Parathyroid adenoma (tissue), 2 donors: ENCODE data around the gene SLC24A3.

Experiments
- H2AFZ ChIP-seq: fragments of 300-600 bp; sonication (generic); one replicate; pipeline ENCODE4 v1.7.0; 2017; ENCODE audit warnings: antibody characterized with exemption, mild to moderate bottlenecking
- H3K27ac ChIP-seq: fragments of 300-600 bp; sonication (generic); one replicate; pipeline ENCODE4 v1.7.0; 2017
- H3K27me3 ChIP-seq: fragments of 300-600 bp; sonication (generic); one replicate; pipeline ENCODE4 v1.7.0; 2017; ENCODE audit warnings: low read length; ENCODE audit not compliant: control insufficient read depth, insufficient read depth
- H3K36me3 ChIP-seq: fragments of 300-600 bp; sonication (generic); one replicate; pipeline ENCODE4 v1.7.0; 2017; ENCODE audit warnings: low read length; ENCODE audit not compliant: control insufficient read depth, insufficient read depth
- H3K4me1 ChIP-seq: fragments of 300-600 bp; sonication (generic); one replicate; pipeline ENCODE4 v1.7.0; 2017; ENCODE audit warnings: control low read depth
- H3K4me2 ChIP-seq: fragments of 300-600 bp; sonication (generic); one replicate; pipeline ENCODE4 v1.7.0; 2017; ENCODE audit warnings: low read length
- H3K4me3 ChIP-seq: fragments of 300-600 bp; sonication (generic); one replicate; pipeline ENCODE4 v1.7.0; 2017; ENCODE audit warnings: low read depth, low read length
- H3K79me2 ChIP-seq: fragments of 300-600 bp; sonication (generic); one replicate; pipeline ENCODE4 v1.7.0; 2017; ENCODE audit warnings: control low read depth
- H3K9ac ChIP-seq: fragments of 300-600 bp; sonication (generic); one replicate; pipeline ENCODE4 v1.7.0; 2017; ENCODE audit warnings: mild to moderate bottlenecking
- H3K9me3 ChIP-seq: fragments of 300-600 bp; sonication (generic); one replicate; pipeline ENCODE4 v1.7.0; 2017; ENCODE audit warnings: low read length; ENCODE audit not compliant: control insufficient read depth
- CTCF ChIP-seq: fragments of 300-600 bp; sonication (generic); IDR thresholded peaks from one replicate; pipeline ENCODE4 v1.7.0; 2017; ENCODE audit warnings: antibody characterized with exemption, mild to moderate bottlenecking
- donor health status: primary hyperparathyroidism.

SLC24A3 gene

GRCh38 chr20:19765913-19766312 lies 553.5 kb downstream of the SLC24A3 start:
- H3K27me3 ChIP-seq = no peaks in the 10 kb centered on the region
- no peak overlapping the region for H3K4me2 ChIP-seq
- H3K27ac ChIP-seq = no peak overlapping the region
- H3K9me3 ChIP-seq = no peaks in the 10 kb centered on the region
- H3K4me3 ChIP-seq = no peak overlapping the region
- no peaks in the 10 kb centered on the region for H3K79me2 ChIP-seq
- TF ChIP-seq CTCF = no peak
- H3K4me1 ChIP-seq = peaks cover 5% of the 10 kb centered on the region
- H2AFZ ChIP-seq = no peak overlapping the region
- no peaks in the 10 kb centered on the region for H3K36me3 ChIP-seq
- H3K9ac ChIP-seq = no peak overlapping the region

GRCh38 chr20:19767070-19767469 lies 554.6 kb downstream of the SLC24A3 start:
- H3K27me3 ChIP-seq = no peaks in the 10 kb centered on the region
- H3K4me3 ChIP-seq = no peak overlapping the region
- H3K9ac ChIP-seq = no peak overlapping the region
- no peak for TF ChIP-seq CTCF
- peaks cover 5% of the 10 kb centered on the region for H3K4me1 ChIP-seq
- H3K9me3 ChIP-seq = no peaks in the 10 kb centered on the region
- no peaks in the 10 kb centered on the region for H3K79me2 ChIP-seq
- H3K36me3 ChIP-seq = no peaks in the 10 kb centered on the region
- H3K27ac ChIP-seq = no peak overlapping the region
- H3K4me2 ChIP-seq = no peak overlapping the region
- H2AFZ ChIP-seq = no peak overlapping the region

GRCh38 chr20:19768325-19768842 lies 555.9 kb downstream of the SLC24A3 start:
- Histone ChIP-seq H3K9me3 (no peaks in the 10 kb centered on the region), H3K36me3 (no peaks in the 10 kb centered on the region), H3K27me3 (no peaks in the 10 kb centered on the region), H3K4me1 (peaks cover 5% of the 10 kb centered on the region), H3K4me3 (no peak overlapping the region), H3K4me2 (no peak overlapping the region), H3K27ac (no peak overlapping the region), H3K79me2 (no peaks in the 10 kb centered on the region), H3K9ac (no peak overlapping the region), H2AFZ (no peak overlapping the region)
- no peak for TF ChIP-seq CTCF

- no peak overlapping the region for H3K27ac ChIP-seq
- no peak overlapping the region for H3K4me3 ChIP-seq
- peaks cover 5% of the 10 kb centered on the region for H3K4me1 ChIP-seq
- H3K79me2 ChIP-seq = no peaks in the 10 kb centered on the region
- TF ChIP-seq CTCF = no peak
- no peaks in the 10 kb centered on the region for H3K27me3 ChIP-seq
- H3K9ac ChIP-seq = no peak overlapping the region
- H3K4me2 ChIP-seq = no peak overlapping the region
- no peaks in the 10 kb centered on the region for H3K9me3 ChIP-seq
- no peak overlapping the region for H2AFZ ChIP-seq
- H3K36me3 ChIP-seq = no peaks in the 10 kb centered on the region
These were observed 557.1 kb downstream of the SLC24A3 start for GRCh38 chr20:19769507-19769906.

GRCh38 chr20:19770375-19770774 lies 557.9 kb downstream of the SLC24A3 start:
- no peak overlapping the region for H3K9ac ChIP-seq
- no peak overlapping the region for H3K4me2 ChIP-seq
- no peak overlapping the region for H3K27ac ChIP-seq
- TF ChIP-seq CTCF = no peak
- no peaks in the 10 kb centered on the region for H3K9me3 ChIP-seq
- no peaks in the 10 kb centered on the region for H3K27me3 ChIP-seq
- no peak overlapping the region for H3K4me3 ChIP-seq
- no peak overlapping the region for H2AFZ ChIP-seq
- no peaks in the 10 kb centered on the region for H3K79me2 ChIP-seq
- no peaks in the 10 kb centered on the region for H3K36me3 ChIP-seq
- H3K4me1 ChIP-seq = peaks cover 5% of the 10 kb centered on the region
